ENCODE measurements around the gene ZNF425.
"Not testable (repeated sequence)": the region's sequence is repeated elsewhere in the genome, so short reads cannot be mapped to it uniquely, and the experiment has no call there.

The ZNF425 gene, protein sequence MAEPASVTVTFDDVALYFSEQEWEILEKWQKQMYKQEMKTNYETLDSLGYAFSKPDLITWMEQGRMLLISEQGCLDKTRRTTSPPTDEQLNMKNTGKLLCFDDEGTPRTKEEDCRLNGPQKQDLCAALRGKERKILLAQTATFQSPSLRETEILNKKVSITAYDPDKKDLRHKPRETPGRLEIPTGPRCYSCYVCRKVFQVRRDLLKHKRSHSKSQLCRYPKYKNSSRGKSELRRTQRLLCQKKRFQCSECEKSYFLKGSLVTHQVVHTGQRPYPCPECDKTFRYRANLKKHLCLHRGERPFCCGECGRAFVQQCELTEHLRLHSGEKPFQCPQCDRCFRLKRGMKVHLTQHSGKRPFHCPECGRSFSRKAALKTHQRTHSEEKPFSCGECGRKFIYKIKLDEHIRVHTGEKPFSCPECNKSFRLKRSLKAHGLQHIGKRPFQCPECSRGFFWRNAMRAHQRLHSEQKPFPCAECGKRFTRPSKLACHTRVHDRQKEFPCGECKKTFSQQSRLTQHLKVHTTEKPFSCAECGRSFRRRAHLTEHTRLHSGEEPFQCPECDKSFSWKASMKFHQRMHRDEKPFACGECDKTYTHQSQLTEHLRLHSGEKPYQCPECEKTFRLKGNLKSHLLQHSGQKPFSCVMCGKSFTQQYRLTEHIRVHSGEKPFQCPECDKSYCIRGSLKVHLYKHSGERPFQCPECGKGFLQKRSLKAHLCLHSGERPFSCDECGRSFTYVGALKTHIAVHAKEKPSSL

DNA sequence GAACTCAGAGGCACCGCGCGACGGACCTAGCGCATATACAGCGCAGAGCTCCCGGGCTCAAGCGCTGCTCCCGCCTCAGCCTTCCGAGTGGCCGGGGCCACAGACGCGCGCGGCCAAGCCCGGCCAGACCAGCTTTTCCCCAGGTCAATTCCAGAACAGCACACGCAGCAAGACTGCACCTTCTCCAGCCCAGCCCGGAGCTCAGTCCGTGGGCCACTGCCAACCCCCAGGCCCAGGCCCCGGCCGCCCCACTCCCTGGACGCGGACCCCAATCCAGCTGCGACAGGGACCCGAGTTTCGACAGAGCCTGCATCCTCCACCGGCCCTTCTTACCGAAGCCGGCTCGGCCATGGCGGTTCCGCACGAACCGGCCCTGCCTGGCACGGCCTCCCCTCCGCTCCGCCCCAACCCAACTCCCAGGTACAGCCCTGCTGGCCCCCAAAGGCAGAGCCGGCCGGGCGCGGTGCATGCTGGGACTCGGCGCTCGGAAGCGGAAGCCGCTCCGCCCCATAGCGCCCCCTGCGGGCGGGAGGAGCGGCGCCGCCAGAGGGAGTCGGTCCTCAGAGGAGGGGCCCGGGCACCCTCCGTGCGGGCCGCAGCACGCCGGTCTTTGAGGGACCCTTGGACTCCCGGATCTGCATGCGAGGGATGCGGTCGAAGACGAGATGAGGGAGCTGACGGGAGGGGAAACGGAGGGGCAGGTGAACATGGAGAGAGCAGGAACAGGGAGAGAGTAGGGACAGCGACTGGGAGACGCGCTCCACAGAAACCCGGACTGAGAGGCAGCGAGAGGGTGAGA lies at the start of gene ZNF425:
ZNF425 (minus strand) TSS at position 462 of the 799 bp plus-strand sequence; CDS start at position 351, 111 bp downstream.
- peak; percentile 83 to 91 for DNase-seq (ENCODE audit: low read depth in 2 of 2)

DNA sequence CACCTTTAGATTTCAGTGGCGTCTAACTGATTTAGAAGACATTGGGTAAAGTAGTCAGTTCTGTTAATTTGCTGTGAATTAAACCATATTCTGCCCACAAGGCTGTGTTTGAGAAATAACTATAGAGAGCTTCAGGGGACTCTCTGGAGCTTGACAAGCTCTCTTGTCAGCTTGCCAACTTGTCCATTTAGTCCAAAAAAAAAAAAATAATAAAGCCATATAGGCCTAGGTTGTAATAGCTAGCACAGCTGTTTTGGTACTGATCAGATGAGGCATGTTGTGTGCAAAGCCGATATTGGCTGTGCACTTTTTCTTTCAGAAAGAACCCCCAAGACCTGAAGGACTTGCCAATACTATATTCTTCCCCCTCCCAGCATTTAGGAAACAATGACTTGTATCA lies 49.0 kb upstream of the ZNF425 start:
- no peak for DNase-seq (ENCODE audit: low read depth in 2 of 2)

DNA sequence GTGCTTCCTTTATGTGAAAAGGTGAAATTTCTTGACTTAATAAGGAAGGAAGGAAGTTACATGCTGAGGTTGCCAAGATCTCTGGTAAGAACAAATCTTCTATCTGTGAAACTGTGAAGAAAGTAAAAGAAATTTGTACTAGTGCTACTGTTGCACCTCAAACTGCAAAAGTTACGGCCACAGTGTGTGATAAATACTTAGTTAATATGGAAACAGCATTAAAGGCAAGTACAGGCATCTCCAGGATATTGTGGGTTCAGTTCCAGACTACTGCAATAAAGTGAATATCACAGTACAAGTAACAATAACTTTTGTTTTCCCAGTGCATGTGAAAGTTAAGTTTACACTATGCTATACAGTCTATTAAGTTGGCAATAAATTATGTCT lies 46.4 kb upstream of the ZNF425 start:
- DNase-seq (ENCODE audit: low read depth in 2 of 2), result no peak

DNA sequence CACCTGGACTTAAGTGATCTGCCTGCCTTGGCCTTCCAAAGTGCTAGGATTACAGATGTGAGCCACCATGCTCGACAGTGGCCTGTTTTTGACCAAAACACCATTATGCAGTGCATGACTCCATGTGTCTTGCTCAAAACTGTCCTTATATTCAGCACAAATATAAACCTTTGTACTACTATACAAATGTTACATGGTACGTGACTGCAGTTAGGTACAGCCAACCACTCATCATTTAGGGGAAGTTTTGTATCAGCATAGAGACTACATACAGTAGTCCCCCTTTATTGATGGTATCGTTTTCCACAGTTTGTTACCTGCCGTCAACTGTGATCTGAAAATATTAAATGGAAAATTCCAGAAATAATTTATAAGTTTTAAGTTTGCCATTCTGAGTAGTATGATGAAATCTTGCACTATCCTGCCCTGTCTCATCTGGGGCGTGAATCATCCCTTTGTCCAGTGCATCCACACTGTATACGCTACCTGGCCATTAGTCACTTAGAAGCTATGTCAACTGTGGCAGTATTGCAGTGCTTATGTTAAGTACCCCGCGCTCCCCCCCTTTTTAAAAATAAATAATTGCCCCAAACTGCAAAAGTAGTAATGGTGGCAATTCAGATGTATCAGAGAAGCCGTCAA lies 45.9 kb upstream of the ZNF425 start:
- no peak for DNase-seq (ENCODE audit: low read depth in 2 of 2)

DNA sequence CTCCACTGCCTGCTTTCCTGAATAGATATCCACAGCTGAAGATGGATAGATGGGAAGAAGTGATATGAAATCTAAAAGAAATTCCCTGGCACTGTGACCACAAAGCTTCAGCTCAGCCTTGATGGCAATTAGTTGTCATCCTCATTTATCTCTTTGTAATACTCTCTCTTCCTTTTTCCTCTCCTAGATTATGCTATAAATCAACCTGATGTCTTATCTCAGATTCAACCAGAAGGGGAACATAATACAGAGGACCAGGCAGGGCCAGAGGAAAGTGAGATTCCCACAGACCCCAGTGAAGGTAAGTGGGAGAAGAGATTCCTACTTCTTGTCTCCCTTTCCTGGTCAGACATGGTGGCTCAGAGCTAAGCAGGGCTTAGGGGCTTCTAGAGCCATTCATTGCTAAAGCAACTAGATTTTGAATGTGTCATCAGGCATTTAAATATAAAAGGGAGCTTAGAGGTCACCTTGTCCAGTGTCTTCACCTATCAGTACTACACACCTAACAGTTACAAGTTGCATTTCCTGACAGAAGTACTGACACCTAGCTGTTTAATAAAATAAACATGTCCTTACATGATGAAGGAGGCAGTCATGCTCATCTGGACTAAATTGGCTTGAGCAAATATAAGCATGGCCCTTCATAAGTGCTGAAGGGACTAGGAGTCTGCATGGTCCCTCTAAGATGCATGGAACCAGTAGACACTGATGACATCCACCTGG lies 40.7 kb upstream of the ZNF425 start:
- DNase-seq (ENCODE audit: low read depth in 2 of 2), result no peak

DNA sequence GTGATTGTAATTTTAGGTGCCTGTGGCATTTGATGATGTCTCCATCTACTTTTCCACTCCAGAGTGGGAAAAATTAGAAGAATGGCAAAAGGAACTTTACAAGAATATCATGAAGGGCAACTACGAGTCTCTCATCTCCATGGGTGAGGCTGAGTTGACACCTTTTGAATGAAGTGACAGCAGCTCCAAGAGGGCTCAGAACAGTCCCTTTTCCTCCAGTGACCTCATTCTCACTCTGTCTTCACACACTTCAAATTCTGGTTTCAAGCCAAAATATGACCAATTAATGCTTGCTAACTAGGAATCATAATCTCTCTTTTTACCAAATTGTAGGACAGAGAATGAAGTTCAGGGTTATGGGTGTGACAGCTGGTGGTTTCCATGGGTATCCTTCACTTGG lies 40.0 kb upstream of the ZNF425 start:
- no peak for DNase-seq (ENCODE audit: low read depth in 2 of 2)

DNA sequence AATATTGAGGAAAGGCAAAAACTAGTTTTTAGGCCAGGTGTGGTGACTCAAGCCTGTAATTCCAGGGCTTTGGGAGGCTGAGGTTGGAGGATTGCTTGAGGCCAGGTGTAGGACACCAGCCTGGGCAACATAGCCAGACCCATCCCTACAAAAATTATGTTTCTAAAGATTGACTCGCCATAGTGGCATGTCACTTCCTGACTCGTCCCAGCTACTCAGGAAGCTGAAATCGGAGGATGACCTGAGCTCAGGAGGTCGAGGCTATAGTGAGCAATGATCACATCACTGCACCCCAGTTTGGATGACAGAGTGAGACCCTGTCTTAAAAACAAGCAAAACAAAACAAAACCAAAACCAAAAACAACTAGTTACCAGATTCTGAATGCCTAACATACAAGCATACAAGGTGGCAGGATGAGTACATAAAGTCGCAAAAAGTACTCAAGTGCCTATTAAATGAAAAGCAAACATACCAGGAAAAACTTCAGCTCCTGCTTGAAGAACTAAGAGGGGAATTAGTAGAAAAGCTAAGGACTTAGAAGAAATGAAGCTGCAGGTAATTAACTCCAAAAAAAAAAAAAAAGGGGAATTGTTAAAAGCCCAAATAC lies 35.2 kb upstream of the ZNF425 start:
- no peak for DNase-seq (ENCODE audit: low read depth in 2 of 2)

DNA sequence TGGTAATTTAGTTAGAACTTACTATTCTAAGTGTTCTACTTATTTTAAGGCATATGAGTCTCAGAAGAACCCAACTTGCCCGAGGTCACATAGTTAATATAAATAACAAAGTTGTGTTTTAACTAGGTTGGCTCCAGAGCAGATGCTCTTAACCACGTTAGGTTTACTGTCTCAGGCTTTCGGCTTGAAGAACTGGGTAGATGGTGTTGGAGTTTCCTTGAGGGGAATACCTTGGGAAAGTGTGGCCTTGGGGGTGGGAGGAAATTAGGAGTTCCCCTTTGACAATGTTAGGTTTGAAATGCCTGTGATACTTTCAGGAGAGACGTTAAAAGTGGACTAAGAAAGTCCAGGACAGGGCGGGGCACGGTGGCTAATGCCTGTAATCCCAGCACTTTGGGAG lies 30.8 kb upstream of the ZNF425 start:
- no peak for DNase-seq (ENCODE audit: low read depth in 2 of 2)

DNA sequence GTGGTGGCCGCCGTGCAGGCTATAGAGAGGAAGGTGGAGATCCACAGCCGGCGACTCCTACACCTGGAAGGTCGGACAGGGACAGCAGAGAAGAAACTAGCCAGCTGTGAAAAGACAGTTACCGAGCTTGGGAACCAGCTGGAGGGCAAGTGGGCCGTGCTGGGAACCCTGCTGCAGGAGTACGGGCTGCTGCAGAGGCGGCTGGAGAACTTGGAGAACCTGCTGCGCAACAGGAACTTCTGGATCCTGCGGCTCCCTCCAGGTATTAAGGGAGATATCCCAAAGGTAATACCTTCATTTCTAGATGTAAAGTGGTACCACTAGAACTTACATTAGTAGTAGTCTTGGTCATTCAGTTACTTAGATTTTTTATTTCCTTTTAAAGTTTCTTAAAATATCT lies 27.9 kb upstream of the ZNF425 start:
- DNase-seq (ENCODE audit: low read depth in 2 of 2), result no peak

DNA sequence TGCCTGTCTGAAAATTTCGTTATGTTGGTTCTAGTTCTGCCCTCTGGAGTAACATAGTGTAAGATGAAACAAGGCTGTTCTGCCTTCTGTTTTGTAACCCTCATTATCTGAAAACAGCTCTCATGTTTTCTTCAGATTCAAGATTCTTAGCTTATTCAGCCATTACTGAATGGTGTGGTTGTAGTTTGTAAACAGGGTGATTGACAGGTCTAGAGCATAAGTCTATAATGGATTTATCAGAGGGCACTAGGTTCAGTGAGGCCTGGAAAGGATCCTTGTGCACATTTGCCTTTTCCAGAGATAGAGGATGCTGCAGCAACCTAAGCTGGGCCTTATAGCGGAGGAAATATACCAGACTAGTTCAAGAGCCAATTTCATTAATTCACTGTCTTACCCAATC lies 27.2 kb upstream of the ZNF425 start:
- no peak for DNase-seq (ENCODE audit: low read depth in 2 of 2)

DNA sequence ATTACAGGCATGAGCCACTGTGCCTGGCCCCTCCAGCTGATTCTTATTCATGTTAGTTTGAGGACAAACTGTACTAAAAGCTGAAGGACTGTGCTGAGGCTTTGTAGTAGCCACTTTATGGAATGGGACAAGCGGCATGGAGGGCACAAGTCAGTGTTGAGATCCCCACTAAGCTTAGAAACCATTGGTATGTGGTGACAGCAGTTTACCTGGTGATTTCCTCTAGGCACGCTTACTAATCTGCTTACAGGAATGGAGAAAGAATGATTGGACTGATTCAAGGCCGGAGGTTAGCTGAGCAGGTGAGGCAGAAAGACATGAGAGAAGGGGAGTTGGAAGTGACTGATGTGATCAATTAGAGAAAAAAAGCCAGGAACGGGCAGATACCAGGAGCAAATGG lies 24.9 kb upstream of the ZNF425 start:
- no peak for DNase-seq (ENCODE audit: low read depth in 2 of 2)

DNA sequence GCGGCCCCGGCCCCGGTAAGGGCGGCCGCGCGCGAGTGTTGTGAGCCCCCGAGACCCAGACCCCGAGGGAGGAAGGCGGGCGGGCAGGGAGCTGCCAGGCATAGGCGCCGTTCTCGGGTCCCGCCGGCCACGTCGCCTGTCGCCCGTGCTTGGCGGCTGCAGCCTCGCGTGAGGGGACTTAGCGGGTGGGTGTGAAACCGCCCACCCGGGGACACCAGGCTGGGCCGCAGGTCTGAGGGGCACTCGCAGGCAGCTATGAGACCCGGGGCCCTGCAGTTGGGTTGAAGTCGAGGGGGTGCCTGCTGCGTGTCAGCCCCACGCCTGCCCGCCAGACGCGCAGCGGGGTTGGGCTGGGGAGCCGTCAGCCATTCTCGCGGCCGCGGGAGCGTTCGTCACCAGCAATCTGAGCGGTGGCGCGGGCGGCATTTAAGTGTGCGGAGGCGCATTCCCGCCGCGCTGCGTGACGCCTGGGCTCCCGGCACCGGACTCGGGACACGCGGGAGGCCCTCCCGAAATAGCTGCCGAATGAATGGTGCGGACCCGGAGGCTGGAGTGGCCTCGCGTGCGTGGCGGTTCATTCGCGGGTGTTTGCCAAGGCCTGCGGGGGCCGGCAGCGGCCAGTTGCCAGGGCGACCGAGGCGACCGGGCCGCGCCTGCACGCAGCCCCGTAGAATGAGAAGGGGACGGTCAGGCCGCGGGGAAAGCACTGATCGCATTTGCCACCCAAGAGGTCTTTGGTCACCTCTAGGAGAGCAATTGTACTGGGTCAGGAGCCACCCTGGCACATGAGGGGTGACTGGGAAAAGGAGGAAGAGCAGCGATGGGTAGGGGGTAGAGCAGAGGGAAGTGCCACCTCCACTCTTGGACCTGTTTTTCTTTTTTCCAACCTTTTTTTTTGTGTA lies 21.9 kb upstream of the ZNF425 start:
- DNase-seq (ENCODE audit: low read depth in 2 of 2), result peak; percentile 35 to 65

DNA sequence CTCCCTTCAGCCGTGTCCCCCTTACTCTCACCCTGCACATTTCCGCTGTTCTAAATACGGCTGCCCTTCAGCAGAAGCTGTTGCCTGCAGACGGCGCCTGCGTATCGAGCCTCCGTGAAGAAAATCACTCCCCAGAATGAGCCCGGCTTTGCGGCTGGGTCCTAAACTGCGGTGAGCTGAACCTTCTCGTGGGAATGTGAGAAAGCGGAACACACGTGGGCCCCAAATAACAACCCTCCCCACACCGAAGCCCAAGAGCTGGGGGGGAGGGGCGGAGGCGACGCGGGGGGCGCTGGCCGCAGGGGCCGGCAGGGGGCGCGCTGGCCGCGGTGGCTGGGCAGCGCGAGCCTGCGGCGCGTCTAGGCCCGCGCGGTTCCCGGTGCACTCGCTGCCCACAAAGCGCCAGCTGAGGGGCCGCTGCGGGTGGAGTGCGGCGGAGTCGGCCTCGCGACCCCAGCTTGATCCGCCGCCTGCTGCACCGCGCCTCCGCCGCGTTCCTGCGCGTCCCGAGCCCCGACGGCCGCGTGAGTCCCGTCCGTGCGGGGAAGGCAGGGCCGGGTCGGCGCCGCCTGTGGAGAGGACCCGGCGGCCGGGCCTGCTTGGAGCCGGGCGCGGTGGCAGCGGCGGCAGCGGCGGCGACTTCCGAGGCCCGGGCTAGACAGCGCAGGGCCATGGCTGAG lies 21.1 kb upstream of the ZNF425 start, which contains the start of gene ZNF398:
ZNF398 (plus strand) TSS at position 382 of the 680 bp plus-strand sequence; CDS start at position 672, 290 bp downstream.
- peak; percentile 48 to 75 for DNase-seq (ENCODE audit: low read depth in 2 of 2)

DNA sequence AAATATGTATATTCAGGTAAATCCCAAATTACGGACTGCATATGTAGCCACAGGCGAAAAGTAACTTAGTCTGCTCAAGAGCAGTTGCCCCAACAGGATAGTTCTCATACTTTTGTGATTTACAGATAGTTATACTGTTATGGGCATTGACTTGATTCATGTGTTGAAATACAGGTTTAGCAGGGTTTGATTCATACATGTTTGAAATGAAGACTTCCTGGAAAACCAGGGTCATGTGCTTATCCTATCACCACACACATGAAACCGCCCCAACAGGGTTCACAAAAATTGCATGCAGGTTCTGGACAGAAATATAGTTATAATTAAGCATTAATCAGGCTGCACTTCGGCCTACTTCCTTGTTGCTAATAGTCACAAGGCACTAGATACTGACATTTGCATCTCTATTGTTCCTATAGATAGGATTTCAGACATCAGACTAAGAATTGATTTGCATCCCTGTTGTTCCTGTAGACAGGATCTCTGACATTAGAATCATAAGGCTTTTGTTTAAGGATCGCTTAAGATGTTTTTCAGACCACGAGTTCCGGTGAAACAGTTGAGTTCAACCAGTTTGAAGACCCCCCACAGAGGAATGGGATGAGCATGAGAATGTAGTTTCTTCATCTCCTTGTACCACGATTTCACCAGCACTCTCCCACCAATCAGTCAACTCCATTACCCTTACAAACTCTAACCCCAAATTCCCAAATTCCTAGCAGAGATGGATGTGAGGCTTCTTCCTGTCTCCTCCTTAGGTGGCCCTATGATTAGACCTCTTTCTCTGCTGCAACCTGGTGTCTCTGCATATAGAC lies 19.1 kb upstream of the ZNF425 start:
- DNase-seq (ENCODE audit: low read depth in 2 of 2), result no peak

DNA sequence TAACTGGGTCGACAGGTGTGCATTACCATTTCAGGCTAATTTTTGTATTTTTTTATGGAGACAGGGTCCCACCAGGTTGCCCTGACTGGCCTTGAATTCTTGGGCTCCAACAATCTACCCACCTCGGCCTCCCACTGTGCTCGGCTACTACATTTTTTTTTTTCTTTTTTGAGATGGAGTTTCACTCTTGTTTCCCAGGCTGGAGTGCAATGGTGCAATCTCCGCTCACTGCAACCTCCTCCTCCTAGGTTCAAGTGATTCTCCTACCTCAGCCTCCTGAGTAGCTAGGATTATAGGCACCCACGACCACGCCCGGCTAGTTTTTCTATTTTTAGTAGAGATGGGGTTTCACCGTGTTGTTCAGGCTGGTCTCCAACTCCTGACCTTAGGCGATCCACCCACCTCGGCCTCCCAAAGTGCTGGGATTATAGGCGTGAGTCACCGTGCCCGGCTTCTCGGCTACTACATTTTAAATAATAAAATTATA lies 18.4 kb upstream of the ZNF425 start:
- DNase-seq (ENCODE audit: low read depth in 2 of 2), result not testable (repeated sequence)

DNA sequence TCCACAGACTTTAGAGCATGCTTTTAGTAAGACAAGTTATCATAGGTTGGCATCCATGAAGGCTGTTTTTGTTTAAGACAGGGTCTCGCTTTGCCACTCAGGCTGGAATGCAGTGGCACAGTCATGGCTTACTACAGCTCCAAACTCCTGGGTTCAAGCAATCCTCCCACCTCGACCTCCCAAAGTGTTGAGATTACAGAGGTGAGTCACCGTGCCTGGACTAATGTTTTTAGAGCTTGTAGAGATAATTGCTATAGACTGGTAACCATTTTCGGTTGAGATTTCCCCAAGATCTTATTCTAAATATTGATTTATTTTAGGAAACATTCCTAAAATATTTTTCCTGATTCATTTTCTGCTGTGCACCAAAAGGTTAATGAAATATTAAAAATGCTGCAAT lies 15.8 kb upstream of the ZNF425 start:
- DNase-seq (ENCODE audit: low read depth in 2 of 2), result no peak

DNA sequence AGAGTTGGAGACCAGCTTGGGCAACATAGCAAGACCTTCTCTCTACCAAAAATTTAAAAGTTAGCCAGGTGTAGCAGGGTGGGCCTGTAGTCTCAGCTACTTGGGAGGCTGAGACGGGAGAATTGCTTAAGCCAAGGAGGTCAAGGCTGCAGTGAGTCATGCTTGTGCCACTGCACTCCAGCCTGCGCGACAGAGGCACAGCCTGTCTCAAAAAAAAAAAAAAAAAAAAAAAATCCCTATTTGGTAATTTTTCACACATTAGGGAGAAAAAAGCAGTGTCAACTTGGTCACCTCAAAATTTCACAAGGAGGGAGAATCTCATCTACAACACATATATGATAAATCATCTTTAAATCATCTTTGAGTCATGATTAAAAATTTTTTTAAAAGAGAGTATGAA lies 14.7 kb upstream of the ZNF425 start:
- no peak for DNase-seq (ENCODE audit: low read depth in 2 of 2)

DNA sequence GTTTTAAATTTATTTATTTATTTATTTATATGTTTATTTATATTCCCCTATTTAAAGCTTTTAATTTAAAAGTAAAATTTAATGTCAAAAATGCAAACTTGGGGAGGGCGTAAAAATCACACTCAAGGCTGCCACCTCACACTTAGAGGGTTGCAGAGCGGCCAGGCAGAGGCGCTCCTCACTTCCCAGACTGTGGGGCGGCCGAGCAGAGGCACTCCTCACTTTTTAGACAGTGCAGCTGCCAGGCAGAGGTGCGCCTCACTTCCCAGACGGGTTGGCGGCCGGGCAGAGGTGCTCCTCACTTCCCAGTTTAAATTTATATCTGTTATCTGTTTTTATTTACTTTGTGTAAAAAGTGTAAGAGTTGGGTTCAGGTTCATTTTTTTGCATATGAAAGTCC lies 10.0 kb upstream of the ZNF425 start:
- no peak for DNase-seq (ENCODE audit: low read depth in 2 of 2)
